Activated CD8-positive, alpha-beta T cell treated with anti-CD3 and anti-CD28 coated beads for 36 hours (primary cell): ENCODE measurements around the gene WNT4. TPM values are rescaled to one million over a fixed set of nuclear protein-coding genes. Genes with fewer than 3 reads are reported as not detected.
A peak's percentile ranks its signal among the peaks of the same experiment; 100 is the strongest.

Experiments used
- ATAC-seq: fragments of 200-7000 bp; cut with Tn5 transposase; one replicate; pipeline ENCODE4 v1.10.0; 2021; ENCODE audit warnings: mild to moderate bottlenecking, moderate library complexity
- CTCF ChIA-PET: fragments of 350-600 bp; sonication (Branson Sonifier 250); formaldehyde crosslinking; loops from one replicate; lab custom pipeline; 2021; ENCODE audit warnings: antibody characterized with exemption; lab: Charles Lee
- POLR2A ChIA-PET: fragments of 350-600 bp; sonication (Branson Sonifier 250); formaldehyde crosslinking; loops from one replicate; lab custom pipeline; 2021; ENCODE audit warnings: antibody characterized with exemption; lab: Charles Lee
- DNase-seq: peaks from one replicate; pipeline ENCODE4 v3.0.0-alpha.2; 2020
- H3K27ac Mint-ChIP-seq: one replicate; pipeline ENCODE4 v1.8.0; 2021; ENCODE audit warnings: mild to moderate bottlenecking, mixed read lengths
- H3K27me3 Mint-ChIP-seq: one replicate; pipeline ENCODE4 v1.8.0; 2021; ENCODE audit warnings: mixed read lengths
- H3K36me3 Mint-ChIP-seq: one replicate; pipeline ENCODE4 v1.8.0; 2021; ENCODE audit warnings: low read depth, mixed read lengths
- H3K4me1 Mint-ChIP-seq: one replicate; pipeline ENCODE4 v1.8.0; 2021; ENCODE audit warnings: low read depth, mixed read lengths
- H3K4me3 Mint-ChIP-seq: one replicate; pipeline ENCODE4 v1.8.0; 2021; ENCODE audit warnings: mild to moderate bottlenecking, moderate library complexity, mixed read lengths
- H3K9me3 Mint-ChIP-seq: one replicate; pipeline ENCODE4 v1.8.0; 2021; ENCODE audit warnings: mixed read lengths
- intact Hi-C: fragments of 100-400 bp; cut with micrococcal nuclease; formaldehyde crosslinking; loops from one replicate; pipeline ENCODE4 v1.10.0; 2022
- total RNA-seq, 2 experiments: library from RNA; stranded (reverse); gene quantifications; one replicate each; pipeline ENCODE4 v1.2.3, GENCODE V29; 2021
- TF ChIP-seq, protein P1 (sequence below): fragments of 200-600 bp; IDR thresholded peaks from one replicate; pipeline ENCODE4 v1.8.0; 2022; ENCODE audit warnings: antibody characterized with exemption, mild to moderate bottlenecking

WNT4 gene
- total RNA-seq, 2 experiments from 2014 or later, result not detected

DNA sequence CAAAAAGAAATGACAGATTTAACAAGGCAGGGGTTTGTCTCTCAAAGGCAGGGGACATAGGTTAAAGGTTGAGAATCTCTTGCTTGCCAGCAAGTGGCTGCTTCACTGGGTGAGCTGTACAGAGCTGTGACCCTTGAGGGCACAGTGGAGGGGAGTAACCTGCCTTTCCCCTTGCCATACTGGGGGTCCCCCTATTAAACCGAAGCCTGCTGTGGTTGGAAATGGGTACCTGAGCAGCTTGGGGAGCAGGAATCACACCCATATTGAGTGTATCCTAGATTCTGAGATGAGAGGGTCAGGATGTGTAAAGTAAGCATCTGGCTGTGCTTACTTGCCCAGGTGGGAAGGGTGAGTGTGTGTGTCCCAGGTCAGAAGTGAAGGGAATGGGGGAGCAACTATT is 31.8 kb downstream of the WNT4 start:
- ChIA-PET POLR2A (interaction anchor here (1.2 to 1.3 kb wide), 2 partner anchors 10 to 87 kb away, joined by 5 to 8 read pairs; no protein-coding TSS in a partner anchor), CTCF (interaction anchor here (1.5 kb wide), 1 partner anchor 17 kb away, joined by 3 read pairs; no protein-coding TSS in a partner anchor)
- DNase-seq (no peak), ATAC-seq (no peak)
- Mint-ChIP-seq H3K27ac (no peak overlapping the region), H3K4me1 (peaks cover 21% of the 10 kb centered on the region), H3K36me3 (peaks cover 25% of the 10 kb centered on the region), H3K9me3 (no peaks in the 10 kb centered on the region), H3K4me3 (no peak overlapping the region), H3K27me3 (no peaks in the 10 kb centered on the region)
- TF ChIP-seq, protein P1, sequence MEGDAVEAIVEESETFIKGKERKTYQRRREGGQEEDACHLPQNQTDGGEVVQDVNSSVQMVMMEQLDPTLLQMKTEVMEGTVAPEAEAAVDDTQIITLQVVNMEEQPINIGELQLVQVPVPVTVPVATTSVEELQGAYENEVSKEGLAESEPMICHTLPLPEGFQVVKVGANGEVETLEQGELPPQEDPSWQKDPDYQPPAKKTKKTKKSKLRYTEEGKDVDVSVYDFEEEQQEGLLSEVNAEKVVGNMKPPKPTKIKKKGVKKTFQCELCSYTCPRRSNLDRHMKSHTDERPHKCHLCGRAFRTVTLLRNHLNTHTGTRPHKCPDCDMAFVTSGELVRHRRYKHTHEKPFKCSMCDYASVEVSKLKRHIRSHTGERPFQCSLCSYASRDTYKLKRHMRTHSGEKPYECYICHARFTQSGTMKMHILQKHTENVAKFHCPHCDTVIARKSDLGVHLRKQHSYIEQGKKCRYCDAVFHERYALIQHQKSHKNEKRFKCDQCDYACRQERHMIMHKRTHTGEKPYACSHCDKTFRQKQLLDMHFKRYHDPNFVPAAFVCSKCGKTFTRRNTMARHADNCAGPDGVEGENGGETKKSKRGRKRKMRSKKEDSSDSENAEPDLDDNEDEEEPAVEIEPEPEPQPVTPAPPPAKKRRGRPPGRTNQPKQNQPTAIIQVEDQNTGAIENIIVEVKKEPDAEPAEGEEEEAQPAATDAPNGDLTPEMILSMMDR, result no peak
- intact Hi-C loops, result no loop called here

DNA sequence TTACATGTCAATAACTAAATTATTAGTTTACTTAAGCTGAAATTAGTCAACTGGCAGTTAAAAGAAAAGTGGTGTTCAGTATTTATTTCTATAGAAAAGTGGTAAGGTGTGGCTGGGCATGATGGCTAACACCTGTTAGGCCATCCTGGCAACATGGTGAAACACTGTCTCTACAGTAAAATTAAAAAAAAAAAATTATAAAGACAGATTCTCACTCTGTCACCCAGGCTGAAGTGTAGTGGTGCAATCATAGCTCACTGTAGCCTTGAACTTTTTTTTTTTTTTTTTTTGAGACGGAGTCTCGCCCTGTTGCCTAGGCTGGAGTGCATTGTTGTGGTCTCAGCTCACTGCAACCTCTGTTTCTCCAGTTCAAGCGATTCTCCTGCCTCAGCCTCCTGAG is 32.9 kb downstream of the WNT4 start:
- ChIA-PET POLR2A (interaction anchor here (1.1 to 1.4 kb wide), 2 partner anchors 8 to 17 kb away, joined by 3 read pairs; no protein-coding TSS in a partner anchor), CTCF (interaction anchor here (1.1 to 1.5 kb wide), 4 partner anchors 16 to 532 kb away, joined by 3 to 5 read pairs (median 3); no protein-coding TSS in a partner anchor)
- no peak overlapping the region for H3K27ac Mint-ChIP-seq
- H3K36me3 Mint-ChIP-seq, result peaks cover 35% of the 10 kb centered on the region
- TF ChIP-seq, protein P1, result no peak
- H3K4me3 Mint-ChIP-seq, result no peak overlapping the region
- intact Hi-C loops, result no loop called here
- no peaks in the 10 kb centered on the region for H3K27me3 Mint-ChIP-seq
- peaks cover 2% of the 10 kb centered on the region for H3K9me3 Mint-ChIP-seq
- no peak for ATAC-seq
- peaks cover 30% of the 10 kb centered on the region for H3K4me1 Mint-ChIP-seq
- DNase-seq, result no peak

DNA sequence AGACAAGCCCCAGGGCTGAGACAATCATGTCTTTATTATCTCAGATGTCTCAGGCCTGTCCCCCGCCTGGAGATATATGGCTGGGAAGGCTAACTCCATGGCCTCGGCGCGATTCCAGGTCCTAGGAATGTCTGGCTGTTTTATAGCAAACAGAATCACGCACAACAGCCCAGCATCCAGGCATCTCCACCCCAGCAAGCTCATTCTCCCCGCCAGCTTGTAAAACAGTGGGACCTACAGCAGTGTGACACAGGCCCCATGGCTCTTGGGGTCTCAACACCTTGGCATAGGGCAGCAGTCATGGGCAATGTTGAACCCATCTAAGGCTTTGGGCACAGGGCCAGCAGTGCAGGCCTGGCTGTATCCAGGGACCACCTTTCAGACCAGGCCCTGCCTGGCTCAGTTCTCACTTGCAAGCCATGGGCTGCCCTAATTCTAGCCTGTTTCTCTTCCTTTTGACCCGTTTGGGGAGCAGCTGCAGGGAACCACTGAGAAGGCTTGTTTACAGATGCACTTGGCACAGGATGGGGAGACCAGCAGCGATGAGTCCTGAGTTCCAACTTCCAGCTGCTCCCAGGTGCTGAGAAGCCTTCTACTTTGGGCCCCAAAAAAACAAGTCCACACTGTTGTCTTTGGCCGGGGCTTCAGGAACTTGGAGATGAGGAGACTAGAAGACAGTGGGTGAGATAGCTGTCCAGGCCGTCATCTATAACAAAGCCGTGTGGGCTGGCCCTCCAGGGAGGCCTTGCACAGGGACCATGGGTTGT is 34.4 kb downstream of the WNT4 start:
- CTCF ChIA-PET, result interaction anchor here (1.8 kb wide), 1 partner anchor 10 kb away, joined by 6 read pairs; no protein-coding TSS in a partner anchor
- H3K27ac Mint-ChIP-seq, result peak overlapping the region; percentile 10
- POLR2A ChIA-PET, result interaction anchor here (0.8 to 1.5 kb wide), 2 partner anchors 10 to 84 kb away, joined by 4 read pairs; no protein-coding TSS in a partner anchor
- peaks cover 8% of the 10 kb centered on the region for H3K9me3 Mint-ChIP-seq
- TF ChIP-seq, protein P1, result no peak
- peaks cover 50% of the 10 kb centered on the region for H3K36me3 Mint-ChIP-seq
- intact Hi-C loops, result no loop called here
- DNase-seq (no peak), ATAC-seq (no peak)
- no peaks in the 10 kb centered on the region for H3K27me3 Mint-ChIP-seq
- peaks cover 42% of the 10 kb centered on the region for H3K4me1 Mint-ChIP-seq
- H3K4me3 Mint-ChIP-seq, result no peak overlapping the region

DNA sequence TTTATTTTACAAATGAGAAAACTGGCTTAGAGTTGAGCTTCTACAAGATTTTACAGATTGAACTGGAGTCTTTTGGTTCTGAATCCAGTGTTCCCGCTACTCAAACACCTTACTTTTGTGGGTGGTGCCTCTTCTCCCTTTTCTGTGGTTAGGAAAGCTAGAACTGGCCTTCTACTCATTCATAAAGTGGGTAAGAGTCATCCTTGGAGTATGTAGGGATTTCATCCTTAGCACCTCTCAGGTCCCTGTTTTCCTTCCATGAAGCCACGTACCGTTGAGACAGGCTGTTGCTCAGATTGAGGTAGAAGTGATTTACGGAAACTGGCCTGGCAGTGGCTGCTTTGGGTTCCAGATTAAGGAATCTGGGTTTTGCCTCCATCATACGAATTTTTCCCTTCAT is 35.8 kb downstream of the WNT4 start:
- H3K4me1 Mint-ChIP-seq, result peaks cover 54% of the 10 kb centered on the region
- ChIA-PET CTCF (interaction anchor here (1.1 to 1.8 kb wide), 2 partner anchors 9 to 14 kb away, joined by 3 to 6 read pairs; no protein-coding TSS in a partner anchor), POLR2A (interaction anchor here (1.5 to 3.4 kb wide), 2 partner anchors 9 to 82 kb away, joined by 4 to 16 read pairs; no protein-coding TSS in a partner anchor)
- peaks cover 57% of the 10 kb centered on the region for H3K36me3 Mint-ChIP-seq
- H3K27me3 Mint-ChIP-seq, result no peaks in the 10 kb centered on the region
- peaks cover 10% of the 10 kb centered on the region for H3K9me3 Mint-ChIP-seq
- TF ChIP-seq, protein P1, result no peak
- H3K4me3 Mint-ChIP-seq, result no peak overlapping the region
- DNase-seq, result no peak
- no peak overlapping the region for H3K27ac Mint-ChIP-seq
- no peak for ATAC-seq
- intact Hi-C loops, result no loop called here
